K562 (cell line): Measurements from ENCODE around the gene MICOS13. TPM values are rescaled to one million over a fixed set of nuclear protein-coding genes. Genes with fewer than 3 reads are reported as not detected.

Source experiments
- HSF4 ChIP-seq: fragments of 250-450 bp; sonication (Bioruptor Pico); IDR thresholded peaks from 2 replicates; pipeline ENCODE4 v2.1.2; 2022; ENCODE audit warnings: mild to moderate bottlenecking, moderate library complexity, borderline replicate concordance
- MECOM ChIP-seq: fragments of 250-450 bp; sonication (Bioruptor Pico); IDR thresholded peaks from 2 replicates; pipeline ENCODE4 v1.8.0; 2022; ENCODE audit warnings: inconsistent platforms
- MYNN ChIP-seq, 2 experiments: sonication (generic); formaldehyde crosslinking in 1 of 2; IDR thresholded peaks; 2 replicates each; pipeline versions ENCODE4 v1.5.0 to v1.6.1; 2016 to 2020; ENCODE audit warnings: antibody characterized with exemption in 1 of 2, missing genetic modification reagents in 1 of 2
- NCOA2 ChIP-seq, 2 experiments: fragments of 450-650 bp; IDR thresholded peaks; 2 replicates each; pipeline ENCODE4 v1.6.1; 2018; ENCODE audit warnings: mild to moderate bottlenecking in 2 of 2, moderate library complexity in 1 of 2; ENCODE audit not compliant: partially characterized antibody in 2 of 2
- POLR2AphosphoS2 ChIP-seq: IDR thresholded peaks from 2 replicates; pipeline ENCODE4 v1.6.1; 2012; ENCODE audit warnings: low read length, improper control_type of control experiment
- POLR2B ChIP-seq: fragments of 450-650 bp; IDR thresholded peaks from 2 replicates; pipeline ENCODE4 v1.6.1; 2018; ENCODE audit warnings: low read depth; ENCODE audit not compliant: partially characterized antibody
- SLC30A9 ChIP-seq: fragments of 250-450 bp; sonication (Bioruptor Pico); IDR thresholded peaks from 2 replicates; pipeline ENCODE4 v1.8.0; 2022; ENCODE audit warnings: mild to moderate bottlenecking, moderate library complexity
- U2AF2 ChIP-seq: fragments of 200-400 bp; formaldehyde crosslinking; optimal IDR thresholded peaks from 2 replicates; pipeline ENCODE3; 2017; ENCODE audit warnings: low read depth, mild to moderate bottlenecking, low read length
- ZC3H4 ChIP-seq: sonication (generic); formaldehyde crosslinking; IDR thresholded peaks from 2 replicates; pipeline ENCODE4 v1.9.0; 2021; ENCODE audit warnings: missing genetic modification reagents, borderline replicate concordance
- ZNF197 ChIP-seq: fragments of 200-800 bp; sonication (Bioruptor generic); IDR thresholded peaks from 2 replicates; pipeline ENCODE4 v1.6.1; 2016; ENCODE audit warnings: low read depth, missing genetic modification characterization, missing compliant biosample characterization
- ZNF274 ChIP-seq: IDR thresholded peaks from 2 replicates; pipeline ENCODE4 v1.6.1; 2011; ENCODE audit warnings: low read depth, mild to moderate bottlenecking, low read length, moderate library complexity, borderline replicate concordance
- polyA plus RNA-seq, 8 experiments: library from polyadenylated mRNA; depleted of rRNA in 4 of 8; stranded (reverse) in 5 of 8; unstranded in 3 of 8; fragments of >200 nt; fragmentation: Nextera tagmentation in 2 of 8; fragmentation: Illumina TruSeq in 1 of 8; extraction: Ambion mirVana in 2 of 8; extraction: Trizol in 1 of 8; gene quantifications; 2 replicates each; pipeline versions ENCODE4 v1.2.1 to v1.2.3, GENCODE V29; 2011 to 2014; ENCODE audit warnings: inconsistent platforms in 1 of 8, missing spikeins in 1 of 8
- total RNA-seq, 7 experiments: library from RNA; depleted of rRNA in 6 of 7; stranded (reverse); fragments of >200 nt in 6 of 7; fragmentation: Illumina TruSeq in 2 of 7; extraction: Trizol in 2 of 7; gene quantifications; 2 replicates each; pipeline versions ENCODE4 v1.2.1 to v1.2.3, GENCODE V29; 2011 to 2021; ENCODE audit warnings: low replicate concordance in 1 of 7
- TF ChIP-seq, protein P1 (sequence below): fragments of 250-450 bp; sonication (Bioruptor Pico); IDR thresholded peaks from 2 replicates; pipeline ENCODE4 v1.8.0; 2021; ENCODE audit warnings: moderate library complexity, mild to moderate bottlenecking, inconsistent platforms
- TF ChIP-seq, protein P2 (sequence below): sonication (generic); formaldehyde crosslinking; IDR thresholded peaks from 2 replicates; pipeline ENCODE4 v1.8.1; 2023; ENCODE audit warnings: mild to moderate bottlenecking, missing genetic modification reagents
- TF ChIP-seq, protein P3 (sequence below): fragments of 250-450 bp; sonication (Bioruptor Pico); IDR thresholded peaks from 2 replicates; pipeline ENCODE4 v1.5.0; 2021; ENCODE audit warnings: mild to moderate bottlenecking, borderline replicate concordance

Gene MICOS13
- total and polyA plus RNA-seq, 9 of the 15 experiments (the other 6 are each of a cell fraction or from before 2014, with no cell fraction given), result 15.5 to 220 (median 49.4) TPM

DNA sequence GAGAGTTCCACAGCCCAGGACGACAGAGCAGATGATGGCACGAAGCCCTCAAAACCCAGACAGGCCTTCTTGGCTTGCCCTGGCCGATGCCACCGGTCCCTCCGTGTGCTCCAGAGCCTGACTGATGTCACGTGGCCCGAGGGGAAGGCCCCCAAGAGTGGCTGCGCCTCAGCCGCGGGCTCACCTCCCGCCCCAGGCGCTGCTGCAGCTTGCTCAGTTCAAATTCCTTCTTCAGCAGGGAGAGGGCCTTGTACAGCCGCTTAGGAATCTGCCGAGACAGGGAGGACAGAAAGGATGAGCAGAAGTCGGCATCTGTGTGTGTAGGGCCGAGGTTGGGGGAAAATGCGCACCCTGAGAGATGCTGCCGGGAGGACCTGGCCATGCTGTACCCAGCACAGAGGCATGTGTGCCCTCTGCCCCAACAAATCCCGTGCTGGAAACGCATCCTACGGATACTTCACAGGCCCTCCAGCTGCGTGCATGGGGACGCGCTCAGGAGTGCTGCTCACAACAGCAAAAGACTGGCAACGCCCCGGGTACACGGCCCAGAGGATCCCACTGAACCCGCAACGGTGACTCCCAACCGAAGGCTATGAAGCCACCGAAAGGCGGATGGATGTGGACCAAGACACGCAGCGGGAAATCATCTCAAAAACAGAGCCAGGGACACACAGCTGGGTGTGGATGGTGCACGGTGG is 26.7 kb upstream of the MICOS13 start (continued):
- TF ChIP-seq MYNN (IDR thresholded peaks at IDR 0.05), result 0 out of 2 replicates have a peak, but pooled peaks have one; percentile 30
- TF ChIP-seq MYNN (CRISPR knock-in tag; IDR thresholded peaks at IDR 0.05), result no peak
- TF ChIP-seq SLC30A9 (CRISPR knock-in tag), result no peak
- TF ChIP-seq, protein P1, sequence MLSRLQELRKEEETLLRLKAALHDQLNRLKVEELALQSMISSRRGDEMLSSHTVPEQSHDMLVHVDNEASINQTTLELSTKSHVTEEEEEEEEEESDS (CRISPR knock-in tag), result no peak
- no peak for TF ChIP-seq NCOA2 (IDR thresholded peaks at IDR 0.05; ENCODE audit: partially characterized antibody in 2 of 2)
- TF ChIP-seq, protein P2, sequence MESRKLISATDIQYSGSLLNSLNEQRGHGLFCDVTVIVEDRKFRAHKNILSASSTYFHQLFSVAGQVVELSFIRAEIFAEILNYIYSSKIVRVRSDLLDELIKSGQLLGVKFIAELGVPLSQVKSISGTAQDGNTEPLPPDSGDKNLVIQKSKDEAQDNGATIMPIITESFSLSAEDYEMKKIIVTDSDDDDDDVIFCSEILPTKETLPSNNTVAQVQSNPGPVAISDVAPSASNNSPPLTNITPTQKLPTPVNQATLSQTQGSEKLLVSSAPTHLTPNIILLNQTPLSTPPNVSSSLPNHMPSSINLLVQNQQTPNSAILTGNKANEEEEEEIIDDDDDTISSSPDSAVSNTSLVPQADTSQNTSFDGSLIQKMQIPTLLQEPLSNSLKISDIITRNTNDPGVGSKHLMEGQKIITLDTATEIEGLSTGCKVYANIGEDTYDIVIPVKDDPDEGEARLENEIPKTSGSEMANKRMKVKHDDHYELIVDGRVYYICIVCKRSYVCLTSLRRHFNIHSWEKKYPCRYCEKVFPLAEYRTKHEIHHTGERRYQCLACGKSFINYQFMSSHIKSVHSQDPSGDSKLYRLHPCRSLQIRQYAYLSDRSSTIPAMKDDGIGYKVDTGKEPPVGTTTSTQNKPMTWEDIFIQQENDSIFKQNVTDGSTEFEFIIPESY (CRISPR knock-in tag), result peak; percentile 35; the same call in 1 of the 2 replicates
- TF ChIP-seq HSF4 (CRISPR knock-in tag), result no peak
- 0 out of 2 replicates have a peak, but pooled peaks have one; percentile 40 for TF ChIP-seq ZC3H4
- TF ChIP-seq ZNF197 (CRISPR knock-in tag), result no peak
- no peak for TF ChIP-seq ZNF274
- 0 out of 2 replicates have a peak, but pooled peaks have one; percentile 12 for TF ChIP-seq POLR2AphosphoS2
- TF ChIP-seq, protein P3, sequence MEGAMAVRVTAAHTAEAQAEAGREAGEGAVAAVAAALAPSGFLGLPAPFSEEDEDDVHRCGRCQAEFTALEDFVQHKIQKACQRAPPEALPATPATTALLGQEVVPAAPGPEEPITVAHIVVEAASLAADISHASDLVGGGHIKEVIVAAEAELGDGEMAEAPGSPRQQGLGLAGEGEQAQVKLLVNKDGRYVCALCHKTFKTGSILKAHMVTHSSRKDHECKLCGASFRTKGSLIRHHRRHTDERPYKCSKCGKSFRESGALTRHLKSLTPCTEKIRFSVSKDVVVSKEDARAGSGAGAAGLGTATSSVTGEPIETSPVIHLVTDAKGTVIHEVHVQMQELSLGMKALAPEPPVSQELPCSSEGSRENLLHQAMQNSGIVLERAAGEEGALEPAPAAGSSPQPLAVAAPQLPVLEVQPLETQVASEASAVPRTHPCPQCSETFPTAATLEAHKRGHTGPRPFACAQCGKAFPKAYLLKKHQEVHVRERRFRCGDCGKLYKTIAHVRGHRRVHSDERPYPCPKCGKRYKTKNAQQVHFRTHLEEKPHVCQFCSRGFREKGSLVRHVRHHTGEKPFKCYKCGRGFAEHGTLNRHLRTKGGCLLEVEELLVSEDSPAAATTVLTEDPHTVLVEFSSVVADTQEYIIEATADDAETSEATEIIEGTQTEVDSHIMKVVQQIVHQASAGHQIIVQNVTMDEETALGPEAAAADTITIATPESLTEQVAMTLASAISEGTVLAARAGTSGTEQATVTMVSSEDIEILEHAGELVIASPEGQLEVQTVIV (CRISPR knock-in tag), result no peak
- no peak for TF ChIP-seq MECOM (CRISPR knock-in tag)
- TF ChIP-seq POLR2B, result peak; percentile 38
- no peak for TF ChIP-seq U2AF2
